Hepatic stellate cell (primary cell): ENCODE measurements around the gene CCDC97.
"Not testable (repeated sequence)": the region's sequence is repeated elsewhere in the genome, so short reads cannot be mapped to it uniquely, and the experiment has no call there.

ENCODE experiments used
- DNase-seq: peaks from one replicate; pipeline ENCODE4 v3.0.0; 2011; ENCODE audit warnings: low spot score

CCDC97 gene

DNA sequence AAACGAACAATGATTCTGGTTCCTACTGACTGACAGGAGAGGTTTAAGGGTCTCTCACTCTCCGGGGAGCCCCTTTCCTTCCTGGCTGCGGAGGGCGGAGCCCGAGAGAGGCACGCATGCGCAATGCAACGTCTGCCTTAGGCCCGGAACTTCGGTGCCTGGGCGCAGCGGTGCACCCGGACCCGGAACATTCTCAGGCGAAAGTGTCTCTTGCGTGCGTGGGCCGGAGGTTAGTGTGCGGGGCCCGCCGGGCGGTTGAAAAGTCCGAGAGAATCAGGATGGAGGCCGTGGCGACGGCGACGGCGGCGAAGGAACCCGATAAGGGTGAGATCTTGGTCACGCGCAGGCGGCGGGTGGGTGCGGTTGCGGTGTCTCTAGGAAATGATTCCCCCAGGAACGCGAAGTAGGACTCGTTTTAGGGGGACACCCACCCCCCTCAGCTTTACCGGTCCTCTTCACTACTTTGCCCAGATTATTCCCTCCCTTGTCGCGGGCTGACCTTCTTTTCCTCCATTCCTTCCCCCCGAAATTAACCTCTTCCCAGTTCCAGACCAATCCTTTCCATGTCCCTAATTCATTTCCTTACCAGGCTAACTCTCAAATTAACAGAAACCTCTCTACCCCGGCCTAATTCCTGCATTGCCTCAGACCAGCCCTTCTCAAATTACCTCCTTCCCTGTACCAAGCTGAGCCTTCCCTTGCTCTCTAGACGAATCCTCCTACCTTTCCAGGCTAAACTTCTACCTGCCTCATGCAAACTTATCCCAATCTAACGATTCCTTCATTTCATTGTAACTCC lies at the start of gene CCDC97:
Gene CCDC97 (plus strand): TSS at position 140 of the 799 bp plus-strand sequence. CDS start 139 bp downstream, at position 279.
- DNase-seq = peak; percentile 93

DNA sequence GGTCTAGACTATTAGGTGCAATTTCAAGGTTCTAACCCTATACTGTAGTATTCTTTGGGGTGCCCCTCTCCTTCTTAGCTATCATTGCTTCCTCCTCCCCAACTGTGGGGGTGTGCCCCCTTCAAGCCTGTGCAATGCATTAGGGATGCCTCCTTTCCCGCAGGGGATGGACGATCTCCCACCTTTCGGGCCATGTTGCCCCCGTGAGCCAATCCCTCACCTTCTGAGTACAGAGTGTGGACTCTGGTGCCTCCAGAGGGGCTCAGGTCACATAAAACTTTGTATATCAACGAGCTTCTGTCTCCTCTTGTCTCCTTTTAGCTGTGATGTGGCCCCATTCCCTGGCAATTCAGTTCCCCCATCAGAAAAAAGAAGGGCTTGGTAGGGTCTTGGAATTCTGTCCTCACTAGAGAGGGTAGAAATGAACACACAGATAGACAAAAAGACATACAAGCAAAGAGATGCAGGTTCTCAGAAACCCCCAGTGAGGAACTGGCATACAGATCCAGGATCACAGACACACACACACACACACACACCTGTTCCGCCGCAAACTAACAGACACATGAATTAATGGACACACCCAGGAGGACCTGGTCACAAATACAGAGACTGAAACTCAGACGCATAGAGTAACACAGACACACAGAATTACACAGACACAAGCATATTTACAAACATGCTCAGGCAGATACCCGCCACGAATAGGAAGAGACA lies 48.3 kb upstream of the CCDC97 start:
- no peak for DNase-seq

DNA sequence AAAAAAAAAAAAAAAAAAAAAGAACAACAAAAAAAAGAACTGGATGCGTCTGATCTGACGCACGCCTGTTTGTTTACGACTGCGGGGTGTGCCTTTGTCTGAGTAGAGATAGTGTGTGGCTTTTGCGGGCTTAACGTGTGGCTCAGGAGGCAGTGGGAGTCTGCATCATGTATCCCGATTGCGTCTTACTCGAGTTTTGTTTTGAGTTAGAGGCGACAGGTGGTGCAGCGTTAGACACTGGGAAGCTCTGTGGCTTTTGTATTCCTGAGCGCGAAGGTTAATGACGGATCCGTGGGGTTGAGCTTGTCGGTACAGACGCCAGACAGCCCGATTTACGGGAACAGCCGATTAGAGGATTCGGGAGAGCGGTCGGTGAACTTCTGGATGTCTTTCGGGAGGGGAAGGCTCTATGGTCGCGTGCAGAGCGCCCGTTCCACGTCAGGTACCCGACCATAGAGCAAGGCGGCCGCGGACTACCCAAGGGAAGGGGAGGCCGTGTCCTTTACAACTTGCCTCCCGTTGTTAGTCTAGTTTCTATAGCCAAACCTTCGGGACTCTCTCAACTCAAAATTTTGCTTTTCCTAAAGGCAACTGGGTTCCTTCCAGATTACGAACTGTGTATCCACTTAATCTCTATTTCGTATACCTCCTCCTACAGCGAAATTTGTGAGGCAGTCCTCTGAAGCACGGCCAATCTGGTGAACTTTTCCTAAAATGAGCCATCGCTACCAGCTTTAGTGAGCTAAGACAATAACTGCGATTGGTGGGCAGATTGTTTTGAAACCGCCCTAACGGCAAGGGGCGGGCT lies 46.7 kb upstream of the CCDC97 start:
- peak; percentile 54 for DNase-seq

DNA sequence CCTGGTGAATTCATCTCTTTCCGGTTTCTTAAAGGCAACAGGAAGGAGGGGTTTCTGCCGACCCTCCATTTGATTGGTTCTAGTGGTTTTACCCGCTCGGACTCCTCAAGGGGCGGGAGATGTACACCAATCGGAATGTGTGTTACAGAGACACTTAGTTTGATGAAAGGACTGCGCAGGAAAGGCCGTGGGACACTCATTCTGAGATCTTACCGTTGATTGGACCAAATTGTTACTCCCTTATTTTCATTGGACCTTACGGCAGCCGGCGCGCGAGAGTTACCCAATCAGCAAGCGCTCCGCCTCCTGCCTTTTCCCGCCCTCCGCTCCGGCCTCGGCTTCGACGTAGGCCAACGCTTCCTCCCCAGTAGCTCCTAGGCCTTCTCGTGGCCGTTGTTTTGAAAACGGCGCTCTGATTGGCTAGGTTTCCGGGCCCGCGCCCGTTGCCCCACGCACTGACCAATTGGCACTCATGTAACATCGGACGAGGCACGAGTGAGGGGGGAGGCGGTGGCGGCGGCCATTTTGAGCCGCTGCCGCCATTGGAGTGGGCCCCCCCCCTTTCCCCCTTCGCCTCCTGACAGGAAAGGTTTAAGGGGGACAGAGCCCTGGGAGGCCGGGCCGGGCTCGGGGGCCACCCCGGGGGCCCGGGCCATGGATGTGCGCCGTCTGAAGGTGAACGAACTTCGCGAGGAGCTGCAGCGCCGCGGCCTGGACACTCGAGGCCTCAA lies 46.0 kb upstream of the CCDC97 start, which contains the start of gene HNRNPUL1:
Gene HNRNPUL1 (plus strand): TSS at position 523 of the 731 bp plus-strand sequence. CDS start 132 bp downstream, at position 655.
- DNase-seq = peak; percentile 99

DNA sequence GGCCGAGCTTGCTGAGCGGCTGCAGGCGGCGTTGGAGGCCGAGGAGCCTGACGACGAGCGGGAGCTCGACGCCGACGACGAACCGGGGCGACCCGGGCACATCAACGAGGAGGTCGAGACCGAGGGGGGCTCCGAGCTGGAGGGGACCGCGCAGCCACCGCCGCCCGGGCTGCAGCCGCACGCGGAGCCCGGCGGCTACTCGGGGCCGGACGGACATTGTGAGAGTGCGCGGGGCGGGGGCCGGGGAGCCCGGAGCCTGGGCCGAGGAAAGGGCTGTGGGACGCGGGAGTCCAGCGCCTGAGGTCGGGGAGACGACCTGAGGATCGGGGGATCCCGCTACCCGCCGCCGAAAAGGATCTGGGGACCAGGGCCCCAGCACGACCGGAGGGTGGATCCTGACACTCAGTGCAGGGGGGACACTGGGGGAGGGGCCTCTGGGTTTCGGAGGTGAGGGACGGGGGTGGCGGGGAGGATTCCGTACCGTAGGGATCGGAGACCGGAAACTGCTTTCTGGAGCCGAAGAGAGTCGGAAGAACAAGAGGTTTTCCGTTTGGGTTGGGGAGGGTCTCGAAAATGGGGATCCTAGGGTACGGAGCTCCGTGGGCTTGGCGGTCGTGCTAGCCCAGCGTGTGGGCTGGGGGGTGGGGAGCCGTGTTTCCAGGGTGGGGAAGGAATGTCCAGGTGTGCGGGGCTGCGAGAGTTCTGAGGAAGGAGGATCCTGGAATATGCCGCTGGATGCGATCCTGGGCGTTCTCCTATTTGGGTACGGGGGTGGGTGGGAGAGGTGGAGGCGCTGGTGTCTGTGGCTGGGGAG lies 45.2 kb upstream of the CCDC97 start:
- DNase-seq = peak; percentile 51

DNA sequence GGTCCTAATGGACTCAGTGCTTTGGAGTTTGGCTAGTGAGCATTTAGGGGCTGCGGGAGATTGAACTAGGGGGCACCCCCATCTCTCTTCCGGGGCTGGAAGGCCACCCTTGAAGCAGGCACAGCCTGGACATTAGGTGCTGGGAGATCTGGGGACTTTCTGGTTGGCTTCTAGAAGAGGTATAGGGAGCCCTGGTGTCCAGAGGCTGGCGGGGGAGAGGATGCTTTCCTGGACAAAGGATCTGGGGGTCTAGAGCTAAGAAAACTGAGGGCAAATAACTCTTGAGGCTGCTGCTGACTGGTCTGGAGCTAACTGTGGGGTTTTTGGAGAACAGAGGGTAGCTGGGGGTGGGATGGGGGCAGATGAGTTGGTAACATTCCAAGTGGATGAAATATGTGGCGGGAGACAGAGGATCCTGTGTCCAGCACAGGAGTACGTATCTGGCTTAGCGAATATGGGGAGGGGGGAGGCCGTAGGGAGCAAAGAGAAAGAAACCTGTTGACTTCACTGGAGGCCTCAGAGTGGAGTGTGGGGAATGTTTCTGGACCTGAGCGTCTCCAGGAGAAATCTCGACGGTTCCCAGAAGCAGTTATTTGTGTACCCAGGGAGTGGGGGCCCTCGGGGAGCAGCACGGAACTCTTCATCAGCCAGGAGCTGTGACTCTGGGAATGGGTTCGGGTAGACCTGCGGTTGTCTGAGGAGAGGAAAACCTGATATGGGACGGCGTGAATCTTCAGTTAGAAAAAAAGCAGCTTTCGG lies 44.4 kb upstream of the CCDC97 start:
- peak; percentile 36 for DNase-seq

DNA sequence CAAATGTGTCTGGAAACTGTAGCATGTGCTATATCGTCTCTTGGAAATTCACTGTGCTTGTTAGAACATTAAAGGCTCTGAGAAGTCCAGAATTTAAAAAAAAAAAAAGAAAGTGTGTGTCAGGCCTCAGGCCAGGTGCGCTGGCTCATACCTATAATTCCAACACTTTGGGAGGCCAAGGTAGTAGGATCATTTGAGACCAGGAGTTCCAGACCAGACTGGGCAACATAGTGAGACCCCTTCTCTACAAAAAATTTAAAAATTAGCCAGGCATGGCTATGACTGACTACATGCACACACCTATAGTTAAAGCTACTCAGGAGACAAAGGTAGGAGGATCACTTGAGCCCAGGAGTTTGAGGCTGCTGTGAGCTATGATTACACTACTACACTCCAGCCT lies 40.9 kb upstream of the CCDC97 start:
- DNase-seq = no peak

DNA sequence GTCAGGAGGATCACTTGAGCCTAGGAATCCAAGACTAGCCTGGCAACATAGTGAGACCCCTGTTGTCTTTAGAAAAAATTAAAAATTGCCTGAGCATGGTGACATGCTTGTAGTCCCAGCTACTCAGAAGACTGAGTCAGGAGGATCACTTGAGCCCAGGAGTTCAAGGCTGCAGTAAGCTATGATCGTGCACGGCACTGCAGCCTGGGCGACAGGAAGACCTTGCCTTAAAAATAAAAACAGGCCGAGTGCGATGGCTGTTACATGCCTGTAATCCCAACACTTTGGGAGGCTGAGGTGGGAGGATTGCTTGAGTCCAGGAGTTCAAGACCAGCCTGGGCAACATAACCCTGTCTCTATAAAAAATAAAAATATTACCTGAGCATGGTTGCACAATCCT lies 40.4 kb upstream of the CCDC97 start:
- no peak for DNase-seq

DNA sequence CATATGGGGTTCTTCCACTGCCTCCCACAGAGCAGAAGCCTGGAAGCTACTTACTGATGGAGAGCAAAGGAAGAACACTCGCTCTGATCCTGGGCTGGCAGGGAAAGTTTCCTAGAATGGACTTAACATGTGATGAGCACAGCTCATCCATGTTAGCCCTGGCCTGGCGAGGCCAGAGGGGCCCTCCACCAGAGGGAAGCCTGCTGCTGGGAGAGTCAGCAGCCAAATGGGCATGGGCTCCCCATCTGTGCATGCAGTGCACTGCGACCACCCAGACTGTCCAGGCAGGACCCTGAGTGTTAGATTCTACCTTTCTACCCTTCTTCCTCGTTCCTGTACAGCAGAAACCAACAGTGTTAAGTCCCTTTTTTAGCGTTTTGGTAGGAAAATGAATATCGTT lies 36.9 kb upstream of the CCDC97 start:
- no peak for DNase-seq

DNA sequence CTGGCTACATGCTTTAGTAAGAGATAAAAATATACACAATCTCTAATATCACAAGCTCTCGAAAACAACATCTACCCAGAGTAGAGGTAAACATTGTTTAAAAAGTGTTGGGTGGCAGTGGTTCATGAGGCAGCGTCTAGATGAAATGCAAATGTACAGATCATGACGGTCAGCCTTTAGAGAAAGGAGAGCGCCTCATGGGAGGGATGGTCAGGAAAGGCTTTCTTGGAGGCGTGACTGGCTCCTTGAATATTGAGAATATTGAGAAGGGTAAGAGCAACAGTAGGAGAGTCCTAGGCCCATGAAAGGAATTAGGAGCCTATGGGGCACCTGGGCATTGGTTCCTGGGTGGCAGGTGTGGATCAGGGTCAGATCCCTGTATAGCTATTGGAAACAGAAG lies 35.2 kb upstream of the CCDC97 start:
- no peak for DNase-seq

DNA sequence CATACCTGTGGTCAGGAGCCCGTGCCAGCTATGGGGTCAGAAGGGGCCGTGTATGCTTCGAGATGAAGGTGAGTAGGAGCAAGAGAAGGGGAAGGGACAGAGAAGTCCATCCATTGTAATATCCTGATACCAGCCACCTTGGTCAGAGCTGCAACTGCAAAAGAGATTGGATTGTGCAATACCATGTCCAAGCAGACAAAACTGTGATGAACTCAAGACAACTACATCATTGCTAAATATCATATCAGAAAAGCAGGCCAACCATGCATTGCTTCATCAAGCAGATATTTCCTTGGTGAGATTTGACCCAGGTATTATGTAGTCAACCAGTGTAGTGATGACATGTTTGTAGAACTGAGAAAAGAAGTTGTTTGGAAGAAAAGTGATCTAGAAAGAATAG lies 33.7 kb upstream of the CCDC97 start:
- no peak for DNase-seq

DNA sequence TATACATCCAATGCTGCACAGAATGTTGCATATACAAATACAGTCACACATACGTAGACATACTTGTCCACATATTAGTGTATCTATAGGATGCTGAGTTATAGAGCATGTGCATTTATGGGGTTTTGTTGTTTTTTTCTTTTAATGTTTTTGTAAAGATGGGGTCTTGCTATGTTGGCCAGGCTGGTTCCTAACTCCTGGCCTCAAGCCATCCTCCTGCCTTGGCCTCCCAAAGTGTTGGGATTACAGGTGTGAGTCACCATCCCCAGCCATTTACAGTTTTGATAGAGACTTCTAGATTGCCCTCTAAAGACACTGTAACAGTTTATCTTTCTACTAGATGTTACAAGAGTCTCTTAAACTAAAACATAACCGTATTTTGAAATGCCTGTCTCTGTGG lies 31.5 kb upstream of the CCDC97 start:
- no peak for DNase-seq

DNA sequence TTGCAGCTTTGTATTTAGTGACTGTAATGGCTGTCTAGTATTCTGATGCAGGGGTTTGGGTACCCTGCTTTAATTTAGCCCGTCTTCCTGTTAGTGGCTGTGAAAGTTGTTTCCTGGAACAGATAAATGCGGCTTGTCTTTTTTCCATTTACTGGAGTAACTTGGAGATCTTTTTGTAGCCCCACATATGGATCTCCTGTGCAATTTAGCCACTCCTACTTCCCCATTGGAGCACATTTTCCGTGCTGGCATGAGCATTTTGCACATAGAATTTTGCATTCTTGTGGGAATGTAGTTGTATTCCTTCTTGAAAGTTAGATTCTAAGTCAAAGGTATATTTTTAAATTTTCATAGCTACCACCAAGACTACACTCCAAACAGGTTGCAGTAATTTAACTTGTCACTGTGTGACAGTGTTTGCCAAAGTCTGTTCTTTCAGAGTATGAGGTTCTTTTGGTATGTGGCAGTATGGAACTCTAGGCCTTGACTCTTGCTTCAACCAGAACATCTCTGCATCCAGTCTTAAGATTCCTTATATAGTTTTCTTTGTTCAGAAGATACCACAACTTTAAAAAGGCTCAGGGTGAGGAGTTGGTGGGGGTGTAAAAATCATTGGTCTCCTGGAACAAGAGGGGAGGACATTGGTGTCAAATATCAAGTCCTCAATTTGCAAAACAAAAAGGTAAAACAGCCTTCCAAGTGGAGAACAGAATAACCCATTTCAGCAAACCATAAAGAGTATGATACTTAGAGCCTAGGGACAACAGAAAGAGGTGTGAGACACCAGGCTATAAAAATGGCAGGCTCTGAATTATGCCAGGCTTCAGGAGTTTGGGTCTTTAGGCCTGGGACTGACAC lies 21.1 kb upstream of the CCDC97 start:
- no peak for DNase-seq

DNA sequence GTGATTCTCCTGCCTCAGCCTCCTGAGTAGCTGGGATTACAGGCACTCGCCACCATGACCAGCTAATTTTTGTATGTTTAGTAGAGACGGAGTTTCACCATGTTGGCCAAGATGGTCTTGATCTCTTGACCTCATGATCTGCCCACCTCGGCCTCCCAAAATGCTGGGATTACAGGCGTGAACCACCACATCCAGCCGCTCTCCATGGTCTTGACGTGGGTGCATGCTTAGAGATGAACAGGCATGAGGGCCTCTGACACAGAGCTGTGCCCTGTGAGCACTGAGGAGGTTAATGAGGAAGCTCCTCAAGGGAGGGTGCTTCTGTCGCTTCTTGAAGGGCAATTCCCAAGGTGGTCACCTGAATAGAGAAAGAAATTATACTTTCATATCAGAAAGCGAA lies 20.2 kb upstream of the CCDC97 start:
- not testable (repeated sequence) for DNase-seq

DNA sequence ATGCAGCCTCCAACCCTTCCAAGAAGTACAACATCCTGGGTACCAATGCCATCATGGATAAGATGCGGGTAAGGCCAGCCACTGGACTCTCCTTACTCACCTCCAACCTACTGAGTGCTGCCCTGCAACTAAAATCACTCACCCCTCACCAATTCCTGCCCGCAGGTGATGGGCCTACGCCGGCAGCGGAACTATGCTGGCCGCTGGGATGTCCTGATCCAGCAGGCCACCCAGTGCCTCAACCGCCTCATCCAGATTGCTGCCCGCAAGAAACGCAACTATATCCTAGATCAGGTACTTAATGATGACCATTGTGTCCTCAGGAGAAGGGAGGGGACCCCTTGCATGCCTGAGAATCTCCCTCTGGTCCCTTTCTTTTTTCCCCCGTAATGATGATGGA lies 15.6 kb upstream of the CCDC97 start:
- DNase-seq = no peak

DNA sequence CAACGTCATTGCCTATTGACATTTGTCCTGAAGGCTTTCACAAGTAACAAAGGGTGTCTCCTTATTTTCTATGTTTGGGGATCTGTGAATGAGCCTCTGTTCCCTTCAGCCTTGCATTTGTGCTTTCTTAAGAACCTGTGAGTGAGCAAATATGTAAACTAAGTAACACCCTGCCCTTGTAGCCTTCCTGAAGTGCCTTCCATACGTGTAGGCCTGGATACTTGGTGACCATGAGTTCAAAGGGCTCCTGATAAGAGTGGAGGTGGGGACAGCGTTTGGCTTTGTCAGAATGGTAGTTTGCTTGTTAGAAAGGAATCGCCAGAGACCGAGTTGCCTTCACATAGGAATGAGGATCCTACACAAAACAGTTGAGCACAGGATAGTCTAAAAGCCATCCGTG lies 14.5 kb upstream of the CCDC97 start:
- DNase-seq = no peak

DNA sequence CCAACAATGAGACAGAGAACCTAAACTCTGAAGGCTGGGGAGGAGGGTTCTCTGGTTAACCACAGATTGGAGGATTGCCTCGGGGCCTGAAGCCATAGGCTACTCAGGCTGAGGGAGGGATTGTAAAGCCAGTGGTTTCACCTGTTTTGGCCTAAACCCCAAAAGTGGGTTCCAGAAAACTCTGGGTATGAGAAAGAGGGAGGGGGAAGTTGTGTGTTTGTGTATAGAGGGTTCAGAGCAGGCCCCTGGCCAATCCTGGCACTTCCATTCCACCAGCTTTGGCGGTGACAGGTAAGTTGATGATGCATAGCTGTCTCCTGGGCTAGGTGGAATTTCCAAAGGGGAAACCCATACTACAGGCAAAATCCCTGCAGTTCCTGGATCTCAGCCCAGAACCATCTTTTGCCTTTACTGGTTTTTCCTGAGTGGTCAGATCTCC lies 13.5 kb upstream of the CCDC97 start:
- DNase-seq = no peak

DNA sequence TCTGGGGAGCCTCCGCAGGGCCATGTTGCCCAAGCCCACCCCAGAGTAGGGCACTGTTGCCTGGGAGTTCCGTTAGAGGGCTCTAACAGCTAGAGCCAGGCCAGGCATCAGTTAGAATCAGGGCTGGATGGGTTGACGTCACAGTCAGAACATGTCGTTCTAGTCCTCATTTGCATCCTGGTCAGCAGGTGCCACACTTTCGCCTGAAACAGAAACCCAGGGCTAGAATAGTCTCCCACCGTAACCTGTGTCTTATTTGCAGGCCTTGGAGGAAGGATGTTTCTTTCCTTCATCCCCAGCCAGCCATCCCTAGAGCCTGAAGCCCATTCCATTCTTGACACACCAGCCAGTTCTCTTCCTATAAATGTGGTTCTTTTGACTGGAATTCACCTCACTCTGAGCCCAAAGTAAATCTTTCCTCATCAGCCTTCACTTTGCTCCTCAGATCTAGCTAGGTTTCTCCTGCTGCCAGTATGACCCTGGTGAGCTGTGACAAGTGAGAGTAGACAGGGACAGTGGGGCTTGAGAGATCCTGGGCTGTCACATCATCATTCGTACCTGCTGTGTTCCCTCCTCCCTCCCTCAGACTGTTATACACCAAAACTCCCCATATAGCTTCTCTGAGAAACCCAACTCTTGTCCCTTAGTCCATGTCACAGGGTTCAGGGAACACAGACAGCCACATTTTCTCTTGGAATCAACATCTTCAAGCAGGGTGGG lies 12.2 kb upstream of the CCDC97 start:
- DNase-seq = no peak
